GM12878 (cell line): ENCODE measurements around the gene HTR7. TPM values are rescaled to one million over a fixed set of nuclear protein-coding genes. Genes with fewer than 3 reads are reported as not detected.

Experiments used
- CBX5 ChIP-seq: sonication (generic); IDR thresholded peaks from 2 replicates; pipeline ENCODE4 v1.6.1; 2016; ENCODE audit warnings: low read depth, moderate library complexity, mild to moderate bottlenecking, inconsistent platforms
- CHD2 ChIP-seq: IDR thresholded peaks from 2 replicates; pipeline ENCODE4 v1.6.1; 2011; ENCODE audit warnings: low read depth, low read length, improper control_type of control experiment, borderline replicate concordance
- EP300 ChIP-seq, 2 experiments: fragments of 150-350 bp in 1 of 2; IDR thresholded peaks; 2 replicates each; pipeline ENCODE4 v1.6.1; 2011 to 2012; ENCODE audit warnings: low read depth in 2 of 2, low read length in 2 of 2, borderline replicate concordance in 1 of 2, improper control_type of control experiment in 1 of 2, inconsistent platforms in 1 of 2; ENCODE audit not compliant: control insufficient read depth in 1 of 2
- FOS ChIP-seq: IDR thresholded peaks from 3 replicates; pipeline ENCODE4 v1.6.1; 2011; ENCODE audit warnings: borderline replicate concordance; ENCODE audit not compliant: insufficient read length; ENCODE audit errors: extremely low read depth
- FOXM1 ChIP-seq: IDR thresholded peaks from 2 replicates; pipeline ENCODE4 v1.6.1; 2012; ENCODE audit warnings: low read depth, mild to moderate bottlenecking, inconsistent platforms, low read length, moderate library complexity
- GATAD2B ChIP-seq: fragments of 450-650 bp; conservative IDR thresholded peaks from 2 replicates; pipeline ENCODE4 v1.6.1; 2017; ENCODE audit warnings: low read depth, mild to moderate bottlenecking, moderate library complexity
- HCFC1 ChIP-seq: fragments of 150-350 bp; IDR thresholded peaks from 2 replicates; pipeline ENCODE4 v1.6.1; 2014; ENCODE audit warnings: low read length
- HDGF ChIP-seq: fragments of 450-650 bp; IDR thresholded peaks from 2 replicates; pipeline ENCODE4 v1.6.1; 2016; ENCODE audit warnings: antibody characterized with exemption
- HSF1 ChIP-seq: fragments of 150-350 bp; IDR thresholded peaks from 2 replicates; pipeline ENCODE4 v1.6.1; 2014; ENCODE audit warnings: mild to moderate bottlenecking, low read depth, low read length
- KDM1A ChIP-seq: fragments of 200-600 bp; sonication (generic); IDR thresholded peaks from 2 replicates; pipeline ENCODE4 v1.6.1; 2016; ENCODE audit warnings: borderline replicate concordance
- MYB ChIP-seq: fragments of 150-350 bp; IDR thresholded peaks from 2 replicates; pipeline ENCODE4 v1.6.1; 2014; ENCODE audit warnings: mild to moderate bottlenecking, low read depth, low read length, borderline replicate concordance
- NFXL1 ChIP-seq: fragments of 450-650 bp; IDR thresholded peaks from 2 replicates; pipeline ENCODE4 v1.6.1; 2017; ENCODE audit warnings: antibody characterized with exemption, mild to moderate bottlenecking, borderline replicate concordance
- NR2F1 ChIP-seq: fragments of 450-650 bp; conservative IDR thresholded peaks from 2 replicates; pipeline ENCODE4 v1.6.1; 2017; ENCODE audit warnings: mild to moderate bottlenecking
- PML ChIP-seq: IDR thresholded peaks from 2 replicates; pipeline ENCODE4 v1.6.1; 2012; ENCODE audit warnings: low read length, inconsistent platforms
- REST ChIP-seq: IDR thresholded peaks from 2 replicates; pipeline ENCODE4 v1.6.1; 2012; ENCODE audit warnings: mild to moderate bottlenecking, low read depth, low read length
- SMC3 ChIP-seq: IDR thresholded peaks from 2 replicates; pipeline ENCODE4 v1.6.1; 2011; ENCODE audit warnings: low read length, improper control_type of control experiment, borderline replicate concordance
- SPI1 ChIP-seq: IDR thresholded peaks from 2 replicates; pipeline ENCODE4 v1.6.1; 2011; ENCODE audit warnings: low read depth, mild to moderate bottlenecking, low read length, moderate library complexity, borderline replicate concordance; ENCODE audit not compliant: insufficient read depth
- ZZZ3 ChIP-seq: IDR thresholded peaks from 2 replicates; pipeline ENCODE4 v1.6.1; 2011; ENCODE audit warnings: low read depth; ENCODE audit not compliant: control insufficient read depth, insufficient read length
- polyA plus RNA-seq, 11 experiments: library from polyadenylated mRNA; depleted of rRNA in 4 of 11; unstranded in 6 of 11; stranded (reverse) in 5 of 11; fragments of >200 nt; fragmentation: Nextera tagmentation in 4 of 11; fragmentation: Illumina TruSeq in 1 of 11; extraction: Ambion mirVana in 4 of 11; extraction: Trizol in 1 of 11; gene quantifications; 1 replicate in 1 of 11; 2 replicates in 10 of 11; pipeline versions ENCODE4 v1.2.1 to v1.2.3, GENCODE V29; 2011 to 2016; ENCODE audit warnings: inconsistent platforms in 2 of 11, missing spikeins in 2 of 11, low read depth in 1 of 11
- total RNA-seq, 4 experiments: library from RNA; depleted of rRNA in 3 of 4; stranded (reverse); fragments of >200 nt in 3 of 4; fragmentation: Illumina TruSeq in 1 of 4; extraction: Trizol in 1 of 4; gene quantifications; 2 replicates each; pipeline versions ENCODE4 v1.2.1 to v1.2.3, GENCODE V29; 2013 to 2021
- TF ChIP-seq, protein P1 (sequence below): fragments of 450-650 bp; IDR thresholded peaks from 2 replicates; pipeline ENCODE4 v1.6.1; 2016; ENCODE audit warnings: mild to moderate bottlenecking
- TF ChIP-seq, protein P2 (sequence below): fragments of 450-650 bp; IDR thresholded peaks from 2 replicates; pipeline ENCODE4 v1.6.1; 2016; ENCODE audit warnings: mild to moderate bottlenecking

Gene HTR7
- total and polyA plus RNA-seq, 10 of the 15 experiments (the other 5 are each of a cell fraction or from before 2014, with no cell fraction given) = 0.01 to 1.3 (median 0.06) TPM; not detected in 4

DNA sequence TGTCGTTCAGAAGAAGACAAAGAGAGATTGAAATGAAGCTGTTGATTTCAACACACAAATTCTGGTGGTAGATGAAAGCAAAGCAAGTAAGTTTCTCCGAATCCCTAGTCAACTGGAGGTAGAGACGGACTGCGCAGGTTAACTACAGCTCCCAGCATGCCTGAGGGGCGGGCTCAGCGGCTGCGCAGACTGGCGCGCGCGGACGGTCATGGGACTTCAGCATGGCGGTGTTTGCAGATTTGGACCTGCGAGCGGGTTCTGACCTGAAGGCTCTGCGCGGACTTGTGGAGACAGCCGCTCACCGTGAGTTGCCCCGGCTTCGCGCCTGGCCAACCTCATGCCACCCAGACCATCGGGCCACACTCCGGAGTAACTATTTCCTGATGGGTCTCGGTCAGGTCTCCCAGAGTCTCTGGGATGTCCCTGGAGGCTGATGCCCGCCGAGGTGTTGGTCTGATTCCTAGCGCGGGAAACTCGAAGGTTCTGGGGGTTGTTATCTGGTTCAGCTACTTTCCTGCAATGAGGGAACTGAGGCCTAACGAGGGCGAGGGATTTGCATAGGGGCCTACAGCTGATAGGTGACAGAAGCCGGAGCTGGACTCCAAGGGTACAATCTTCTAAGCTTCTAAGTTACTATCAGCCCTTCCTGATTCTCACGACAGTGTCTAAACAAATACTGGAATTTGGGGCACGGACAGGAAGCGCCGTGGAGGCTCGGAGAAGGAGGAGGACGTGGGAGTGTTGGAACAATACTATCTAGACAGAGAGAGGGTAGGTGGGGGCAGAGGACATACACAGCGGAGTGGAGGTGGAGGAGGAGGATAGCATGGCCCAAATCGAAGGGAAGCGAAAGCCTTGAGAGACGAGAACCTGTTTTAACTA is 14.2 kb upstream of the HTR7 start, which contains the start of gene RPP30 (continued):
- TF ChIP-seq HSF1 (no peak), MYB (no peak), EP300 (IDR thresholded peaks at IDR 0.05; ENCODE audit: borderline replicate concordance in 1 of 2, control insufficient read depth in 1 of 2, low read depth in 2 of 2, low read length in 2 of 2) (no peak), HCFC1 (peak; percentile 95), FOXM1 (no peak), ZZZ3 (no peak), GATAD2B (no peak), SPI1 (no peak), CHD2 (no peak), KDM1A (no peak), NR2F1 (no peak), NFXL1 (no peak), PML (peak; percentile 36; the same call in 1 of the 2 replicates), FOS (no peak), SMC3 (no peak), CBX5 (no peak), HDGF (no peak), REST (no peak)
- TF ChIP-seq, protein P1, sequence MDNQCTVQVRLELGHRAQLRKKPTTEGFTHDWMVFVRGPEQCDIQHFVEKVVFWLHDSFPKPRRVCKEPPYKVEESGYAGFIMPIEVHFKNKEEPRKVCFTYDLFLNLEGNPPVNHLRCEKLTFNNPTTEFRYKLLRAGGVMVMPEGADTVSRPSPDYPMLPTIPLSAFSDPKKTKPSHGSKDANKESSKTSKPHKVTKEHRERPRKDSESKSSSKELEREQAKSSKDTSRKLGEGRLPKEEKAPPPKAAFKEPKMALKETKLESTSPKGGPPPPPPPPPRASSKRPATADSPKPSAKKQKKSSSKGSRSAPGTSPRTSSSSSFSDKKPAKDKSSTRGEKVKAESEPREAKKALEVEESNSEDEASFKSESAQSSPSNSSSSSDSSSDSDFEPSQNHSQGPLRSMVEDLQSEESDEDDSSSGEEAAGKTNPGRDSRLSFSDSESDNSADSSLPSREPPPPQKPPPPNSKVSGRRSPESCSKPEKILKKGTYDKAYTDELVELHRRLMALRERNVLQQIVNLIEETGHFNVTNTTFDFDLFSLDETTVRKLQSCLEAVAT = no peak
- TF ChIP-seq, protein P2, sequence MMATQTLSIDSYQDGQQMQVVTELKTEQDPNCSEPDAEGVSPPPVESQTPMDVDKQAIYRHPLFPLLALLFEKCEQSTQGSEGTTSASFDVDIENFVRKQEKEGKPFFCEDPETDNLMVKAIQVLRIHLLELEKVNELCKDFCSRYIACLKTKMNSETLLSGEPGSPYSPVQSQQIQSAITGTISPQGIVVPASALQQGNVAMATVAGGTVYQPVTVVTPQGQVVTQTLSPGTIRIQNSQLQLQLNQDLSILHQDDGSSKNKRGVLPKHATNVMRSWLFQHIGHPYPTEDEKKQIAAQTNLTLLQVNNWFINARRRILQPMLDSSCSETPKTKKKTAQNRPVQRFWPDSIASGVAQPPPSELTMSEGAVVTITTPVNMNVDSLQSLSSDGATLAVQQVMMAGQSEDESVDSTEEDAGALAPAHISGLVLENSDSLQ = no peak
